ENCODE results near the gene PLEKHA4. TPM values are rescaled to one million over a fixed set of nuclear protein-coding genes. Genes with fewer than 3 reads are reported as not detected.

The PLEKHA4 gene
- total and polyA plus RNA-seq, 9 of the 15 experiments (the other 6 are each of a cell fraction or from before 2014, with no cell fraction given), result 0.07 to 30.8 (median 11.4) TPM

GRCh38 chr19:48905664-48906063 is 37.2 kb upstream of the PLEKHA4 start (continued):
- no peak for TF ChIP-seq MGA (IDR thresholded peaks at IDR 0.05)
- no peak for TF ChIP-seq TAL1 (IDR thresholded peaks at IDR 0.05)
- no peak for TF ChIP-seq ZNF277 (CRISPR knock-in tag; IDR thresholded peaks at IDR 0.05; ENCODE audit: borderline replicate concordance)
- no peak for TF ChIP-seq ETV6 (IDR thresholded peaks at IDR 0.05; ENCODE audit: borderline replicate concordance in 1 of 2, low read depth in 2 of 2, low read length in 1 of 2)
- no peak for TF ChIP-seq ETV6 (CRISPR knock-in tag; IDR thresholded peaks at IDR 0.05; ENCODE audit: borderline replicate concordance)
- no peak for TF ChIP-seq NFXL1 (CRISPR knock-in tag; IDR thresholded peaks at IDR 0.05)
- no peak for TF ChIP-seq MED1 (CRISPR knock-in tag; IDR thresholded peaks at IDR 0.05; ENCODE audit: borderline replicate concordance)
- no peak for TF ChIP-seq BCLAF1 (IDR thresholded peaks at IDR 0.05; ENCODE audit: borderline replicate concordance in 1 of 2, control insufficient read depth in 1 of 2, low read depth in 2 of 2, low read length in 1 of 2)
- no peak for TF ChIP-seq YBX1 (IDR thresholded peaks at IDR 0.05)
- TF ChIP-seq ZNF3 (CRISPR knock-in tag; IDR thresholded peaks at IDR 0.05), result no peak
- TF ChIP-seq RAD51 (IDR thresholded peaks at IDR 0.05; ENCODE audit: borderline replicate concordance, low read depth), result no peak
- no peak for TF ChIP-seq CBX1 (IDR thresholded peaks at IDR 0.05; ENCODE audit: low read depth)
- TF ChIP-seq ZNF354B (CRISPR knock-in tag; IDR thresholded peaks at IDR 0.05), result no peak
